ENCODE data around the gene EFHD2. TPM values are rescaled to one million over a fixed set of nuclear protein-coding genes. Genes with fewer than 3 reads are reported as not detected.
"Not testable (repeated sequence)": the region's sequence is repeated elsewhere in the genome, so short reads cannot be mapped to it uniquely, and the experiment has no call there.

EFHD2 gene
- total RNA-seq, 1 experiment from 2014 or later = 58.5 TPM

- no peak for DNase-seq (ENCODE audit: low spot score)
These were observed 21.3 kb upstream of the EFHD2 start for GRCh38 chr1:15388201-15388880.

- DNase-seq (ENCODE audit: low spot score) = not testable (repeated sequence)
These were observed 19.9 kb upstream of the EFHD2 start for GRCh38 chr1:15389828-15390227.

- no peak for DNase-seq (ENCODE audit: low spot score)
These were observed 19.0 kb upstream of the EFHD2 start for GRCh38 chr1:15390667-15391066.

- no peak for DNase-seq (ENCODE audit: low spot score)
These were observed 18.3 kb upstream of the EFHD2 start for GRCh38 chr1:15391366-15391765.

GRCh38 chr1:15393475-15394257 is 16.0 kb upstream of the EFHD2 start:
- no peak for DNase-seq (ENCODE audit: low spot score)

GRCh38 chr1:15394258-15394690 is 15.4 kb upstream of the EFHD2 start:
- no peak for DNase-seq (ENCODE audit: low spot score)

GRCh38 chr1:15397236-15397635 is 12.5 kb upstream of the EFHD2 start:
- DNase-seq (ENCODE audit: low spot score) = no peak

- DNase-seq (ENCODE audit: low spot score) = no peak
These were observed 10.0 kb upstream of the EFHD2 start for GRCh38 chr1:15399710-15400109.

- DNase-seq (ENCODE audit: low spot score) = no peak
These were observed 9.1 kb upstream of the EFHD2 start for GRCh38 chr1:15400627-15401026.

- no peak for DNase-seq (ENCODE audit: low spot score)
These were observed 8.2 kb upstream of the EFHD2 start for GRCh38 chr1:15401391-15402055.

- no peak for DNase-seq (ENCODE audit: low spot score)
These were observed 6.8 kb upstream of the EFHD2 start for GRCh38 chr1:15402809-15403450.

- DNase-seq (ENCODE audit: low spot score) = no peak
These were observed 5.6 kb upstream of the EFHD2 start for GRCh38 chr1:15403962-15404580.

- DNase-seq (ENCODE audit: low spot score) = no peak
These were observed 4.4 kb upstream of the EFHD2 start for GRCh38 chr1:15405106-15405850.

GRCh38 chr1:15406614-15407559 is 2.8 kb upstream of the EFHD2 start:
- DNase-seq (ENCODE audit: low spot score) = no peak

GRCh38 chr1:15407580-15407979 is 2.1 kb upstream of the EFHD2 start:
- DNase-seq (ENCODE audit: low spot score) = no peak

GRCh38 chr1:15408890-15409387 is 749 bp upstream of the EFHD2 start:
- no peak for DNase-seq (ENCODE audit: low spot score)

- no peak for DNase-seq (ENCODE audit: low spot score)
These were observed 665 bp downstream of the EFHD2 start for GRCh38 chr1:15410223-15410883.

GRCh38 chr1:15410884-15411245 is 1.2 kb downstream of the EFHD2 start:
- no peak for DNase-seq (ENCODE audit: low spot score)

- no peak for DNase-seq (ENCODE audit: low spot score)
These were observed 2.0 kb downstream of the EFHD2 start for GRCh38 chr1:15411593-15412137.

All from A172 (cell line).